HepG2 (cell line): ENCODE data around the gene GSDMA. TPM values are rescaled to one million over a fixed set of nuclear protein-coding genes. Genes with fewer than 3 reads are reported as not detected.

Source experiments
- ATAC-seq: fragments of 200-7000 bp; cut with Tn5 transposase; 3 replicates; pipeline ENCODE4 v1.9.1; 2020; ENCODE audit warnings: mild to moderate bottlenecking, moderate library complexity
- BruUV-seq: library from RNA; stranded (reverse); fragments of 400-500 nt; replicated peaks from 2 replicates; lab custom pipeline; 2021; lab: Mats Ljungman, UMichigan
- CTCF ChIA-PET: fragments of 300-600 bp; formaldehyde crosslinking; extraction: SDS; loops from one replicate; lab custom pipeline; 2021; ENCODE audit warnings: low total read pairs, inconsistent platforms, low intra/inter-chr PET ratio; lab: Yijun Ruan, JAX
- POLR2A ChIA-PET: fragments of 350-600 bp; sonication (Branson Sonifier 250); formaldehyde crosslinking; loops from one replicate; lab custom pipeline; 2020; ENCODE audit warnings: antibody characterized with exemption, inconsistent platforms; lab: Yijun Ruan, JAX
- DNase-seq: peaks from one replicate; pipeline ENCODE4 v3.0.0-alpha.2; 2015; ENCODE audit warnings: low spot score
- FAIRE-seq: peaks from 3 replicates; lab custom pipeline; 2011; peaks lifted over from hg19 to GRCh38; lab: Jason Lieb, UNC
- H2AFZ ChIP-seq: one replicate; pipeline ENCODE4 v1.6.1; 2011; ENCODE audit warnings: low read length, inconsistent platforms
- H3K27ac ChIP-seq: fragments of 300-600 bp; 3 replicates; pipeline ENCODE4 v1.8.0; 2011; ENCODE audit warnings: mixed run types, mild to moderate bottlenecking, mixed read lengths, low read length, inconsistent platforms; ENCODE audit not compliant: insufficient read depth; ENCODE audit errors: extremely low read length
- H3K27me3 ChIP-seq, 2 experiments: fragments of 200-600 bp in 1 of 2; 2 replicates in 1 of 2; 3 replicates in 1 of 2; pipeline versions ENCODE4 v1.6.0 to v1.8.0; 2011; ENCODE audit warnings: low read length in 2 of 2, mild to moderate bottlenecking in 2 of 2, moderate library complexity in 2 of 2, inconsistent platforms in 1 of 2; ENCODE audit not compliant: insufficient read depth in 2 of 2, control insufficient read depth in 1 of 2
- H3K36me3 ChIP-seq, 2 experiments: fragments of 200-600 bp in 1 of 2; replicated peaks in 1 of 2; 2 replicates in 1 of 2; 3 replicates in 1 of 2; pipeline versions ENCODE4 v1.5.1 to v1.8.0; 2011; ENCODE audit warnings: low read length in 2 of 2, inconsistent platforms in 1 of 2; ENCODE audit not compliant: insufficient read depth in 2 of 2, control insufficient read depth in 1 of 2
- H3K4me1 ChIP-seq: 2 replicates; pipeline ENCODE4 v1.5.1; 2012; ENCODE audit warnings: low read length, inconsistent platforms; ENCODE audit not compliant: insufficient read depth
- H3K4me2 ChIP-seq: 2 replicates; pipeline ENCODE4 v1.6.0; 2011; ENCODE audit warnings: low read depth, low read length, inconsistent platforms
- H3K4me3 ChIP-seq, 3 experiments: fragments of 200-600 bp in 1 of 3; sonication (generic), shearing (Covaris generic) in 1 of 3; replicated peaks in 1 of 3; 2 replicates each; pipeline ENCODE4 v1.5.1; 2011 to 2016; ENCODE audit warnings: low read length in 3 of 3, inconsistent platforms in 2 of 3, low read depth in 2 of 3, mild to moderate bottlenecking in 2 of 3, control low read depth in 1 of 3, mixed read lengths in 1 of 3; ENCODE audit not compliant: insufficient read depth in 1 of 3
- H3K79me2 ChIP-seq: one replicate; pipeline ENCODE4 v1.6.1; 2011; ENCODE audit warnings: low read length, inconsistent platforms; ENCODE audit not compliant: insufficient read depth
- H3K9ac ChIP-seq: 2 replicates; pipeline ENCODE4 v1.6.0; 2011; ENCODE audit warnings: mild to moderate bottlenecking, low read depth, low read length, inconsistent platforms; ENCODE audit not compliant: insufficient read depth
- H3K9me3 ChIP-seq: 2 replicates; pipeline ENCODE4 v1.5.1; 2012; ENCODE audit warnings: mild to moderate bottlenecking, low read length
- H4K20me1 ChIP-seq: 2 replicates; pipeline ENCODE4 v1.6.0; 2011; ENCODE audit warnings: inconsistent platforms, mild to moderate bottlenecking, low read length, moderate library complexity; ENCODE audit not compliant: insufficient read depth
- ETS1 ChIP-seq: sonication (generic); formaldehyde crosslinking; IDR thresholded peaks from 2 replicates; pipeline ENCODE4 v1.4.0; 2020; ENCODE audit warnings: missing genetic modification reagents
- HNRNPUL1 ChIP-seq: fragments of 200-400 bp; formaldehyde crosslinking; IDR thresholded peaks from 2 replicates; pipeline ENCODE4 v1.6.1; 2017; ENCODE audit warnings: low read depth, mild to moderate bottlenecking, low read length, moderate library complexity
- HOXA9 ChIP-seq: sonication (generic); formaldehyde crosslinking; IDR thresholded peaks from 2 replicates; pipeline ENCODE4 v1.8.1; 2022; ENCODE audit warnings: missing genetic modification reagents, mild to moderate bottlenecking, moderate library complexity, borderline replicate concordance
- MTF2 ChIP-seq: sonication (generic); formaldehyde crosslinking; IDR thresholded peaks from 2 replicates; pipeline ENCODE4 v1.5.0; 2020; ENCODE audit warnings: missing genetic modification reagents, borderline replicate concordance
- SMAD1 ChIP-seq: sonication (generic); formaldehyde crosslinking; IDR thresholded peaks from 2 replicates; pipeline ENCODE4 v1.4.0; 2020; ENCODE audit warnings: missing genetic modification reagents, low read depth, mild to moderate bottlenecking, borderline replicate concordance
- SOX13 ChIP-seq, 3 experiments: fragments of 450-650 bp in 1 of 3; sonication (generic) in 1 of 3; formaldehyde crosslinking in 1 of 3; IDR thresholded peaks in 2 of 3; conservative IDR thresholded peaks in 1 of 3; 2 replicates each; pipeline versions ENCODE4 v1.5.0 to v1.6.1; 2016 to 2020; ENCODE audit warnings: antibody characterized with exemption in 1 of 3, mild to moderate bottlenecking in 1 of 3, missing compliant biosample characterization in 1 of 3, missing genetic modification reagents in 1 of 3, moderate library complexity in 1 of 3
- TARDBP ChIP-seq: sonication (generic); formaldehyde crosslinking; IDR thresholded peaks from 2 replicates; pipeline ENCODE4 v1.8.0; 2022; ENCODE audit warnings: mild to moderate bottlenecking, missing genetic modification reagents
- ZNF383 ChIP-seq: sonication (generic); formaldehyde crosslinking; IDR thresholded peaks from 2 replicates; pipeline ENCODE4 v1.4.0; 2020; ENCODE audit warnings: missing genetic modification reagents, mild to moderate bottlenecking, borderline replicate concordance
- ZNF569 ChIP-seq: sonication (generic); formaldehyde crosslinking; IDR thresholded peaks from 2 replicates; pipeline ENCODE4 v1.5.0; 2020; ENCODE audit warnings: mild to moderate bottlenecking, missing genetic modification reagents, moderate library complexity, borderline replicate concordance
- ZNF570 ChIP-seq: sonication (generic); formaldehyde crosslinking; IDR thresholded peaks from 2 replicates; pipeline ENCODE4 v1.4.0; 2020; ENCODE audit warnings: mild to moderate bottlenecking, missing genetic modification reagents, borderline replicate concordance
- ZNF629 ChIP-seq: sonication (generic); formaldehyde crosslinking; conservative IDR thresholded peaks from 2 replicates; pipeline ENCODE4 v1.5.0; 2020; ENCODE audit warnings: missing genetic modification reagents
- ZNF660 ChIP-seq: sonication (generic); formaldehyde crosslinking; IDR thresholded peaks from 2 replicates; pipeline ENCODE4 v1.5.1; 2020; ENCODE audit warnings: mild to moderate bottlenecking, low read depth, missing genetic modification reagents, borderline replicate concordance
- WGBS: methylation state at CpG from one replicate; pipeline ENCODE4 v1.1.6; 2017; ENCODE audit warnings: low lambda C conversion rate; 5-methylcytosine and 5-hydroxymethylcytosine counted together
- in situ Hi-C: cut with HindIII; loops from 2 replicates; pipeline ENCODE4 v1.10.0; 2017; ENCODE audit warnings: low pct_unique_long_range_greater_than_20kb; ENCODE audit not compliant: extremely low pct_ligation_motif_present
- intact Hi-C: fragments of 100-400 bp; cut with micrococcal nuclease; formaldehyde crosslinking; loops from one replicate; pipeline ENCODE4 v1.10.0; 2022; ENCODE audit not compliant: unreplicated experiment
- polyA plus RNA-seq, 8 experiments: library from polyadenylated mRNA; depleted of rRNA in 3 of 8; stranded (reverse) in 7 of 8; unstranded in 1 of 8; fragments of >200 nt; fragmentation: Illumina TruSeq in 4 of 8; extraction: Trizol in 4 of 8; gene quantifications; 2 replicates each; pipeline versions ENCODE4 v1.2.1 to v1.2.3, GENCODE V29; 2011 to 2016; ENCODE audit warnings: low read depth in 4 of 8, missing spikeins in 1 of 8, mixed read lengths in 1 of 8; ENCODE audit not compliant: insufficient read depth in 1 of 8
- total RNA-seq, 5 experiments: library from RNA; depleted of rRNA; stranded (reverse); fragments of >200 nt; fragmentation: Illumina TruSeq; extraction: Trizol; gene quantifications; 2 replicates each; pipeline ENCODE4 v1.2.3, GENCODE V29; 2016; ENCODE audit warnings: low read depth in 1 of 5
- TF ChIP-seq, protein P1 (sequence below): sonication (generic); formaldehyde crosslinking; IDR thresholded peaks from 2 replicates; pipeline ENCODE4 v1.4.0; 2020; ENCODE audit warnings: missing genetic modification reagents
- TF ChIP-seq, protein P2 (sequence below): sonication (generic); formaldehyde crosslinking; IDR thresholded peaks from 2 replicates; pipeline ENCODE4 v1.5.0; 2020; ENCODE audit warnings: mild to moderate bottlenecking, low read depth, missing genetic modification reagents, borderline replicate concordance

Gene GSDMA
- total and polyA plus RNA-seq, 2 of the 13 experiments (the other 11 are each of a cell fraction or from before 2014, with no cell fraction given), result not detected

GRCh38 chr17:39995438-39995837 lies 32.6 kb downstream of the GSDMA start:
- no peak for DNase-seq
- no TSS peak for BruUV-seq
- ChIA-PET POLR2A (no interaction called here), CTCF (no interaction called here)
- H3K4me2 ChIP-seq, result no peak overlapping the region
- H4K20me1 ChIP-seq, result no peaks in the 10 kb centered on the region
- intact Hi-C loops, result no loop called here
- H3K9me3 ChIP-seq, result no peaks in the 10 kb centered on the region
- H2AFZ ChIP-seq, result no peak overlapping the region
- in situ Hi-C loops, result no loop called here
- H3K4me1 ChIP-seq, result no peaks in the 10 kb centered on the region
- no peak for FAIRE-seq
- H3K4me3 ChIP-seq, result no peak overlapping the region
- no peaks in the 10 kb centered on the region for H3K27me3 ChIP-seq
- no peak for TF ChIP-seq MTF2 (CRISPR knock-in tag)
- TF ChIP-seq HNRNPUL1, result no peak
- TF ChIP-seq ZNF570 (CRISPR knock-in tag), result no peak
- no peak for TF ChIP-seq ZNF569 (CRISPR knock-in tag)
- no peak for TF ChIP-seq ZNF660 (CRISPR knock-in tag)
- no peak for TF ChIP-seq SMAD1 (CRISPR knock-in tag)
- TF ChIP-seq ZNF629 (CRISPR knock-in tag), result no peak
- no peak for TF ChIP-seq ETS1 (CRISPR knock-in tag)
- TF ChIP-seq HOXA9 (CRISPR knock-in tag), result no peak
- no peak for TF ChIP-seq SOX13 (IDR thresholded peaks at IDR 0.05)
- no peak for TF ChIP-seq SOX13 (CRISPR knock-in tag; conservative IDR thresholded peaks at IDR 0.05 in 1 of 2, IDR thresholded peaks at IDR 0.05 in 1 of 2)
- TF ChIP-seq, protein P1, sequence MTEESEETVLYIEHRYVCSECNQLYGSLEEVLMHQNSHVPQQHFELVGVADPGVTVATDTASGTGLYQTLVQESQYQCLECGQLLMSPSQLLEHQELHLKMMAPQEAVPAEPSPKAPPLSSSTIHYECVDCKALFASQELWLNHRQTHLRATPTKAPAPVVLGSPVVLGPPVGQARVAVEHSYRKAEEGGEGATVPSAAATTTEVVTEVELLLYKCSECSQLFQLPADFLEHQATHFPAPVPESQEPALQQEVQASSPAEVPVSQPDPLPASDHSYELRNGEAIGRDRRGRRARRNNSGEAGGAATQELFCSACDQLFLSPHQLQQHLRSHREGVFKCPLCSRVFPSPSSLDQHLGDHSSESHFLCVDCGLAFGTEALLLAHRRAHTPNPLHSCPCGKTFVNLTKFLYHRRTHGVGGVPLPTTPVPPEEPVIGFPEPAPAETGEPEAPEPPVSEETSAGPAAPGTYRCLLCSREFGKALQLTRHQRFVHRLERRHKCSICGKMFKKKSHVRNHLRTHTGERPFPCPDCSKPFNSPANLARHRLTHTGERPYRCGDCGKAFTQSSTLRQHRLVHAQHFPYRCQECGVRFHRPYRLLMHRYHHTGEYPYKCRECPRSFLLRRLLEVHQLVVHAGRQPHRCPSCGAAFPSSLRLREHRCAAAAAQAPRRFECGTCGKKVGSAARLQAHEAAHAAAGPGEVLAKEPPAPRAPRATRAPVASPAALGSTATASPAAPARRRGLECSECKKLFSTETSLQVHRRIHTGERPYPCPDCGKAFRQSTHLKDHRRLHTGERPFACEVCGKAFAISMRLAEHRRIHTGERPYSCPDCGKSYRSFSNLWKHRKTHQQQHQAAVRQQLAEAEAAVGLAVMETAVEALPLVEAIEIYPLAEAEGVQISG (CRISPR knock-in tag), result no peak
- TF ChIP-seq TARDBP (CRISPR knock-in tag), result no peak
- no peak for TF ChIP-seq ZNF383 (CRISPR knock-in tag)
- TF ChIP-seq, protein P2, sequence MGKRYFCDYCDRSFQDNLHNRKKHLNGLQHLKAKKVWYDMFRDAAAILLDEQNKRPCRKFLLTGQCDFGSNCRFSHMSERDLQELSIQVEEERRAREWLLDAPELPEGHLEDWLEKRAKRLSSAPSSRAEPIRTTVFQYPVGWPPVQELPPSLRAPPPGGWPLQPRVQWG, result no peak
- H3K79me2 ChIP-seq, result no peaks in the 10 kb centered on the region
- H3K36me3 ChIP-seq, result peaks cover 44 to 70% of the 10 kb centered on the region in 2 experiments
- WGBS, result over 99% methylated on average over 6 of the region's 6 CpGs
- H3K9ac ChIP-seq, result no peak overlapping the region
- no peak for ATAC-seq
- no peak overlapping the region for H3K27ac ChIP-seq
